ENCODE data around the gene C10orf120.

C10orf120 gene

GRCh38 chr10:122663516-122664130 is 36.0 kb downstream of the C10orf120 start:
- Histone ChIP-seq H3K27me3 (ENCODE audit: insufficient read depth, poor library complexity, severe bottlenecking) (peaks cover 3% of the 10 kb centered on the region), H3K4me3 (replicated peaks; ENCODE audit: insufficient read depth, low read length) (no peak overlapping the region), H3K27ac (replicated peaks) (no peak overlapping the region)
- TF ChIP-seq GABPA (IDR thresholded peaks at IDR 0.05; ENCODE audit: low read depth) (no peak), REST (IDR thresholded peaks at IDR 0.05; ENCODE audit: insufficient replicate concordance, low read depth) (no peak), SPI1 (IDR thresholded peaks at IDR 0.05; ENCODE audit: borderline replicate concordance, low read depth) (no peak), POLR2AphosphoS5 (IDR thresholded peaks at IDR 0.05; ENCODE audit: low read depth) (no peak), CTCF (IDR thresholded peaks at IDR 0.05; ENCODE audit: insufficient read depth, low read length) (no peak)
- DNase-seq (ENCODE audit: low read depth in 1 of 2, low spot score in 1 of 2) = no peak

GRCh38 chr10:122662231-122662630 is 37.4 kb downstream of the C10orf120 start:
- no peak for DNase-seq (ENCODE audit: low read depth in 1 of 2, low spot score in 1 of 2)
- Histone ChIP-seq H3K4me3 (replicated peaks; ENCODE audit: insufficient read depth, low read length) (no peak overlapping the region), H3K27me3 (ENCODE audit: insufficient read depth, poor library complexity, severe bottlenecking) (peaks cover 3% of the 10 kb centered on the region), H3K27ac (replicated peaks) (no peak overlapping the region)
- TF ChIP-seq CTCF (IDR thresholded peaks at IDR 0.05; ENCODE audit: insufficient read depth, low read length) = no peak
- no peak for TF ChIP-seq POLR2AphosphoS5 (IDR thresholded peaks at IDR 0.05; ENCODE audit: low read depth)
- TF ChIP-seq REST (IDR thresholded peaks at IDR 0.05; ENCODE audit: insufficient replicate concordance, low read depth) = no peak
- TF ChIP-seq SPI1 (IDR thresholded peaks at IDR 0.05; ENCODE audit: borderline replicate concordance, low read depth) = no peak

GRCh38 chr10:122660696-122661095 is 39.0 kb downstream of the C10orf120 start:
- DNase-seq (ENCODE audit: low read depth in 1 of 2, low spot score in 1 of 2) = no peak
- no peak overlapping the region for H3K4me3 ChIP-seq (replicated peaks; ENCODE audit: insufficient read depth, low read length)
- H3K27me3 ChIP-seq (ENCODE audit: insufficient read depth, poor library complexity, severe bottlenecking) = peaks cover 3% of the 10 kb centered on the region
- TF ChIP-seq SPI1 (IDR thresholded peaks at IDR 0.05; ENCODE audit: borderline replicate concordance, low read depth) = no peak
- TF ChIP-seq GABPA (IDR thresholded peaks at IDR 0.05; ENCODE audit: low read depth) = no peak
- no peak for TF ChIP-seq CTCF (IDR thresholded peaks at IDR 0.05; ENCODE audit: insufficient read depth, low read length)
- TF ChIP-seq POLR2AphosphoS5 (IDR thresholded peaks at IDR 0.05; ENCODE audit: low read depth) = no peak
- no peak for TF ChIP-seq REST (IDR thresholded peaks at IDR 0.05; ENCODE audit: insufficient replicate concordance, low read depth)
- H3K27ac ChIP-seq (replicated peaks) = no peak overlapping the region
